Stimulated activated CD4-positive, alpha-beta T cell treated with anti-CD3 and anti-CD28 coated beads, Interleukin-15, amount 100 ng/mL, for 24 hours (primary cell): Measurements from ENCODE around the gene RCSD1.
A peak's percentile ranks its signal among the peaks of the same experiment; 100 is the strongest.
"Not testable (repeated sequence)": the region's sequence is repeated elsewhere in the genome, so short reads cannot be mapped to it uniquely, and the experiment has no call there.

ENCODE experiments used
- DNase-seq: peaks from one replicate; pipeline ENCODE4 v3.0.0-alpha.2; 2020

RCSD1 gene

GRCh38 chr1:167717351-167717750 is 87.3 kb downstream of the RCSD1 start:
- DNase-seq: no peak

- DNase-seq: no peak
These were observed 89.1 kb downstream of the RCSD1 start for GRCh38 chr1:167718914-167719691.

GRCh38 chr1:167719715-167720421 is 89.8 kb downstream of the RCSD1 start:
- not testable (repeated sequence) for DNase-seq

- no peak for DNase-seq
These were observed 91.1 kb downstream of the RCSD1 start for GRCh38 chr1:167720965-167721616.

DNA sequence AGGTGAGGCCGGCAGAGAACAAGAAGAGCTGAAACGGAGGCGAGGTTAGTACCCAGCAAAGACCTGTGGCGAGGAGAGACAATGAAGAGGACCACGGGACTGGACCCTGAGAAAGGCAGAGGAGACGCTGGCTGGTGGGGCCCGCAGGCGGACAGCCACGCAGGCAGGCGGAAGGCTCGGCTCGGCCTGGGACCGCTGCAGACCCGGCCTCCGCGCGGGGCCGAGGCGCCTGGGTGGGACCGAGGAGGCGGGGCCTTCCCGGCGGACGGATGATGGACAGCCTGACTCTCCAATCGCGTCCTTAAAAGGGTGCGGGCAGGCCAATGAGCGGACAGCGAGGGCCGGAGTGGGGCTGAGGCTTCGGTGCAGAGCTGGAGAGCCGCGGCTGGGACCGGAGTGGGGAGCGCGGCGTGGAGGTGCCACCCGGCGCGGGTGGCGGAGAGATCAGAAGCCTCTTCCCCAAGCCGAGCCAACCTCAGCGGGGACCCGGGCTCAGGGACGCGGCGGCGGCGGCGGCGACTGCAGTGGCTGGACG is 91.7 kb downstream of the RCSD1 start, which contains the start of gene MPZL1:
Gene MPZL1, plus strand, starts transcription at position 366 of the 535 bp plus-strand sequence. CDS start 170 bp downstream, outside the sequence.
- DNase-seq: peak; percentile 95

DNA sequence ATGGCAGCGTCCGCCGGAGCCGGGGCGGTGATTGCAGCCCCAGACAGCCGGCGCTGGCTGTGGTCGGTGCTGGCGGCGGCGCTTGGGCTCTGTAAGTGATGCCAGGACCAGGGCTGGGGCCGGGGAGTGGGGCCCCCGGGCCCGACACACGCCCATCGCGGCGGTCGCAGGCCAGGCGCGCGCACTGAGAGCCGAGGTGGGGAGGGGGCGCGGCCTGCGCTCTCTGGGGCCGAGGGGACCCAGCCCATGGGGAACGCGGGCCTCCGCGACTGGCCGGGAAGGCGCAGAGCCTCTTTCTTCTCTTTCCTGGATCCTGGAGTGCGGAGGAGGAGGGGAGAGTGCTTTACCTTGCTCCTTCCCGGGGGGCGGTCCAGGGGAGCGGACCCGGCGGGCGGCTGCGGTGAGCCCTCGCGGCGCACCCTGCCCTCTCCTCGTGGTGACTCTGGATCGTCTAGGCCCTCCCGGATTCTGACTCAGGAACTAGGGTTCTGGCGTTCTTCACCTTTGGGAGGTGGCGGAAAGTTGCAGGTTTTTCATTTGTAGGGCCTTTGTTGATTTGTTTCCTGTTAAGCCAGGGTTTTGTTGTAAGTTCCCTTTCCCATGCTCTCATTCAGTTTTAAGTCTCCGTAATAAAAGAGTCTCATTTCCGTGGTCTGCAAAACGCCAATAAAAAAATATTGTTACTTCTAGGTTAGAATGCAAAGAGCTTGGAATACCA is 92.3 kb downstream of the RCSD1 start:
- peak; percentile 52 for DNase-seq

GRCh38 chr1:167722870-167723251 is 92.8 kb downstream of the RCSD1 start:
- no peak for DNase-seq

- DNase-seq: no peak
These were observed 93.8 kb downstream of the RCSD1 start for GRCh38 chr1:167723707-167724323.

- DNase-seq: no peak
These were observed 96.0 kb downstream of the RCSD1 start for GRCh38 chr1:167726008-167726407.

GRCh38 chr1:167728818-167729410 is 98.9 kb downstream of the RCSD1 start:
- no peak for DNase-seq

GRCh38 chr1:167734227-167734626 is 104.2 kb downstream of the RCSD1 start:
- DNase-seq: no peak

DNA sequence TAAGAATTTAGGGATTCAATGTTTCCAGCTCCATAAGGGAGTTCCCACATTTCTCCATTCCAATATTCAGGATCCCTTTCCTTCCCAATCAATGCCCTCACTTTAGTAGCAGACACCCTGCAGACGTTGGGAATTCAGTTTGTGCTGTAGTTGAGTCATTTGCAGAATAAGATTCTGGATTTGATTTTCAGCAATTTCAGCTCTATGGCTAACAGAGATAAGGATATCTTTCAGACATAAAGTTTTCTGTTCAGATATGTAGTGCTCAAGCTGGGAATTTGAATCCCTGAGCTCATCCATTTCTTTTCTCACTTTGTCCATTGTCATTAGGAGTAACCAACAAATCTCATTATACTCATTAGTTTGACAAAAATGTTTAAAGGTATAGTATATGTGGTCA is 104.8 kb downstream of the RCSD1 start:
- DNase-seq: no peak

GRCh38 chr1:167737169-167737568 is 107.1 kb downstream of the RCSD1 start:
- DNase-seq: no peak

DNA sequence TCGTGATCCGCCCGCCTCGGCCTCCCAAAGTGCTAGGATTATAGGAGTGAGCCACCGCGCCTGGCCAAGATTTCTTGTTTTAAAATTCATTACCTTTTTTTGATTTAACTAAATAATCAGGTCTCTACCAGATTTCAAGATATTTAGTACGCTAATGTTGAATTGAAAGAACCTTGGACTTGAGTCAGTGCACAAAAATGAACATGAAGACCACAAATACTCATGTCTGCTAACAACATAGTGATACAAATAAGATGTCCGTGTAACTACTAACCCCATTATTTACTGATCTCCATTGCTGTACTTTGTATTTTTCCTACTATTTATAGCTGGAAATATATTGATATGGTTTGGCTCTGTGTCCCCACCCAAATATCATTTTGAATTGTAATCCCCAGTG is 108.1 kb downstream of the RCSD1 start:
- no peak for DNase-seq

GRCh38 chr1:167739752-167740151 is 109.7 kb downstream of the RCSD1 start:
- DNase-seq: no peak

DNA sequence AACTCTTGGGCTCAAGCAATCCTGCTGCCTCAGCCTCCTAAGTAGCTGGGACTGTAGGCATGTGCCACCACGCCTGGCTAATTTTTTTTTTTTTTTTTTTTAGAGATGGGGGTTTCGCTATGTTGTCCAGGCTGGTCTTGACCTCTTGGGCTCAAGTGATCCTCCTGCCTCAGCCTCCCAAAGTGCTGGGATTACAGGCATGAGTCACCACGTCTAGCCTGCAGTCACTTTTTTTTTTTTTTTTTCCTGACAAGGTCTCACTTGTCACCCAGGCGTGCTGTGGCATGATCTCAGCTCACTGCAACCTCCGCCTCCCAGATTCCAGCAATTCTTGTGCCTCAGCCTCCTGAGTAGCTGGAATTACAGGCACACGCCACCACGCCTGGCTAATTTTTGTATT is 111.1 kb downstream of the RCSD1 start:
- not testable (repeated sequence) for DNase-seq

- DNase-seq: not testable (repeated sequence)
These were observed 112.5 kb downstream of the RCSD1 start for GRCh38 chr1:167742392-167743057.

GRCh38 chr1:167744901-167745300 is 114.9 kb downstream of the RCSD1 start:
- no peak for DNase-seq

- no peak for DNase-seq
These were observed 116.1 kb downstream of the RCSD1 start for GRCh38 chr1:167746013-167746672.

GRCh38 chr1:167746988-167747655 is 117.1 kb downstream of the RCSD1 start:
- no peak for DNase-seq
